ENCODE measurements around the gene SCN2B.

SCN2B gene

GRCh38 chr11:118180300-118180703 lies 3.9 kb upstream of the SCN2B start:
- Histone ChIP-seq H2AFZ (ENCODE audit: low read depth, low read length) (no peak overlapping the region), H3K4me3 (ENCODE audit: low read length) (no peak overlapping the region), H3K9me3 (ENCODE audit: low read length) (no peaks in the 10 kb centered on the region), H3K27me3 (ENCODE audit: insufficient read depth, low read length) (peaks cover 19% of the 10 kb centered on the region), H3K4me1 (ENCODE audit: insufficient read depth, low read length) (peaks cover 5% of the 10 kb centered on the region), H3K36me3 (ENCODE audit: insufficient read depth, low read length) (no peaks in the 10 kb centered on the region)

GRCh38 chr11:118176778-118177134 lies 317 bp upstream of the SCN2B start:
- peaks cover 28% of the 10 kb centered on the region for H3K27me3 ChIP-seq (ENCODE audit: insufficient read depth, low read length)
- H3K36me3 ChIP-seq (ENCODE audit: insufficient read depth, low read length): no peaks in the 10 kb centered on the region
- H3K4me1 ChIP-seq (ENCODE audit: insufficient read depth, low read length): peaks cover 5% of the 10 kb centered on the region
- H3K9me3 ChIP-seq (ENCODE audit: low read length): no peaks in the 10 kb centered on the region
- H2AFZ ChIP-seq (ENCODE audit: low read depth, low read length): no peak overlapping the region
- no peak overlapping the region for H3K4me3 ChIP-seq (ENCODE audit: low read length)

- Histone ChIP-seq H2AFZ (ENCODE audit: low read depth, low read length) (no peak overlapping the region), H3K27me3 (ENCODE audit: insufficient read depth, low read length) (peaks cover 36% of the 10 kb centered on the region), H3K4me1 (ENCODE audit: insufficient read depth, low read length) (peaks cover 8% of the 10 kb centered on the region), H3K4me3 (ENCODE audit: low read length) (no peak overlapping the region), H3K36me3 (ENCODE audit: insufficient read depth, low read length) (no peaks in the 10 kb centered on the region), H3K9me3 (ENCODE audit: low read length) (no peaks in the 10 kb centered on the region)
Measured at GRCh38 chr11:118175031-118175992, 1.1 kb downstream of the SCN2B start.

GRCh38 chr11:118174006-118174567 lies 2.4 kb downstream of the SCN2B start:
- peaks cover 48% of the 10 kb centered on the region for H3K27me3 ChIP-seq (ENCODE audit: insufficient read depth, low read length)
- H3K9me3 ChIP-seq (ENCODE audit: low read length): no peaks in the 10 kb centered on the region
- H3K4me1 ChIP-seq (ENCODE audit: insufficient read depth, low read length): peaks cover 8% of the 10 kb centered on the region
- H2AFZ ChIP-seq (ENCODE audit: low read depth, low read length): no peak overlapping the region
- H3K36me3 ChIP-seq (ENCODE audit: insufficient read depth, low read length): no peaks in the 10 kb centered on the region
- no peak overlapping the region for H3K4me3 ChIP-seq (ENCODE audit: low read length)

GRCh38 chr11:118172356-118172755 lies 4.1 kb downstream of the SCN2B start:
- Histone ChIP-seq H2AFZ (ENCODE audit: low read depth, low read length) (no peak overlapping the region), H3K9me3 (ENCODE audit: low read length) (no peaks in the 10 kb centered on the region), H3K27me3 (ENCODE audit: insufficient read depth, low read length) (peaks cover 58% of the 10 kb centered on the region), H3K36me3 (ENCODE audit: insufficient read depth, low read length) (no peaks in the 10 kb centered on the region), H3K4me1 (ENCODE audit: insufficient read depth, low read length) (peaks cover 8% of the 10 kb centered on the region), H3K4me3 (ENCODE audit: low read length) (no peak overlapping the region)

- Histone ChIP-seq H3K36me3 (ENCODE audit: insufficient read depth, low read length) (no peaks in the 10 kb centered on the region), H3K9me3 (ENCODE audit: low read length) (no peaks in the 10 kb centered on the region), H2AFZ (ENCODE audit: low read depth, low read length) (no peak overlapping the region), H3K4me1 (ENCODE audit: insufficient read depth, low read length) (peaks cover 8% of the 10 kb centered on the region), H3K27me3 (ENCODE audit: insufficient read depth, low read length) (peaks cover 66% of the 10 kb centered on the region), H3K4me3 (ENCODE audit: low read length) (no peak overlapping the region)
Measured at GRCh38 chr11:118171269-118172062, 5.0 kb downstream of the SCN2B start.

GRCh38 chr11:118170882-118171268 lies 5.6 kb downstream of the SCN2B start:
- Histone ChIP-seq H3K4me3 (ENCODE audit: low read length) (no peak overlapping the region), H2AFZ (ENCODE audit: low read depth, low read length) (no peak overlapping the region), H3K9me3 (ENCODE audit: low read length) (no peaks in the 10 kb centered on the region), H3K36me3 (ENCODE audit: insufficient read depth, low read length) (no peaks in the 10 kb centered on the region), H3K4me1 (ENCODE audit: insufficient read depth, low read length) (peaks cover 3% of the 10 kb centered on the region), H3K27me3 (ENCODE audit: insufficient read depth, low read length) (peaks cover 67% of the 10 kb centered on the region)

- H3K4me3 ChIP-seq (ENCODE audit: low read length): no peak overlapping the region
- no peaks in the 10 kb centered on the region for H3K36me3 ChIP-seq (ENCODE audit: insufficient read depth, low read length)
- H3K27me3 ChIP-seq (ENCODE audit: insufficient read depth, low read length): peaks cover 62% of the 10 kb centered on the region
- H2AFZ ChIP-seq (ENCODE audit: low read depth, low read length): no peak overlapping the region
- no peaks in the 10 kb centered on the region for H3K9me3 ChIP-seq (ENCODE audit: low read length)
- peaks cover 3% of the 10 kb centered on the region for H3K4me1 ChIP-seq (ENCODE audit: insufficient read depth, low read length)
Measured at GRCh38 chr11:118170231-118170630, 6.2 kb downstream of the SCN2B start.

- Histone ChIP-seq H3K9me3 (ENCODE audit: low read length) (no peaks in the 10 kb centered on the region), H3K27me3 (ENCODE audit: insufficient read depth, low read length) (peaks cover 56% of the 10 kb centered on the region), H3K36me3 (ENCODE audit: insufficient read depth, low read length) (no peaks in the 10 kb centered on the region), H2AFZ (ENCODE audit: low read depth, low read length) (no peak overlapping the region), H3K4me1 (ENCODE audit: insufficient read depth, low read length) (peaks cover 3% of the 10 kb centered on the region), H3K4me3 (ENCODE audit: low read length) (no peak overlapping the region)
Measured at GRCh38 chr11:118169300-118170140, 6.9 kb downstream of the SCN2B start.

GRCh38 chr11:118168751-118169150 lies 7.7 kb downstream of the SCN2B start:
- H3K4me3 ChIP-seq (ENCODE audit: low read length): no peak overlapping the region
- no peaks in the 10 kb centered on the region for H3K9me3 ChIP-seq (ENCODE audit: low read length)
- H2AFZ ChIP-seq (ENCODE audit: low read depth, low read length): no peak overlapping the region
- H3K36me3 ChIP-seq (ENCODE audit: insufficient read depth, low read length): no peaks in the 10 kb centered on the region
- H3K27me3 ChIP-seq (ENCODE audit: insufficient read depth, low read length): peaks cover 52% of the 10 kb centered on the region
- peaks cover 3% of the 10 kb centered on the region for H3K4me1 ChIP-seq (ENCODE audit: insufficient read depth, low read length)

- H2AFZ ChIP-seq (ENCODE audit: low read depth, low read length): no peak overlapping the region
- peaks cover 52% of the 10 kb centered on the region for H3K27me3 ChIP-seq (ENCODE audit: insufficient read depth, low read length)
- no peaks in the 10 kb centered on the region for H3K36me3 ChIP-seq (ENCODE audit: insufficient read depth, low read length)
- no peak overlapping the region for H3K4me3 ChIP-seq (ENCODE audit: low read length)
- no peaks in the 10 kb centered on the region for H3K9me3 ChIP-seq (ENCODE audit: low read length)
- H3K4me1 ChIP-seq (ENCODE audit: insufficient read depth, low read length): peaks cover 3% of the 10 kb centered on the region
Measured at GRCh38 chr11:118168316-118168715, 8.1 kb downstream of the SCN2B start.

- H3K27me3 ChIP-seq (ENCODE audit: insufficient read depth, low read length): peaks cover 52% of the 10 kb centered on the region
- H3K4me3 ChIP-seq (ENCODE audit: low read length): no peak overlapping the region
- H3K36me3 ChIP-seq (ENCODE audit: insufficient read depth, low read length): no peaks in the 10 kb centered on the region
- peaks cover 3% of the 10 kb centered on the region for H3K4me1 ChIP-seq (ENCODE audit: insufficient read depth, low read length)
- no peak overlapping the region for H2AFZ ChIP-seq (ENCODE audit: low read depth, low read length)
- no peaks in the 10 kb centered on the region for H3K9me3 ChIP-seq (ENCODE audit: low read length)
Measured at GRCh38 chr11:118167906-118168305, 8.5 kb downstream of the SCN2B start.
